Mesenteric fat pad (tissue), 1 donor: ENCODE results near the gene RNPS1. TPM values are rescaled to one million over a fixed set of nuclear protein-coding genes. Genes with fewer than 3 reads are reported as not detected.

Experiments
- microRNA-seq: library from miRNA; unstranded; fragments of <30 nt; microRNA quantifications from one replicate; pipeline ENCODE4 v1.2.0, GENCODE V29; 2020; ENCODE audit warnings: borderline number of aligned reads
- total RNA-seq: library from RNA; stranded (reverse); fragmentation: NEBNext Ultra II Directional; extraction: Animal tissue kit (Norgen Biotek cat#: 25700); gene quantifications from one replicate; pipeline ENCODE4 v1.2.1, GENCODE V29; 2021
- donor health status: DM: yes; HTN: yes; CAD: no.

RNPS1 gene
- total RNA-seq, 1 donor from 2014 or later, result 123 TPM

Small RNAs within 50 kb of the gene (microRNA-seq; reads per million reads assigned to microRNA genes)
- gene MIR3677 (not detected), gene MIR4717 (not detected)

Other genes with a start within 250 kb of the RNPS1 start
- 0.58 TPM for gene NPW, start 248.3 kb downstream of the RNPS1 start, total RNA-seq
- 238 TPM for gene NHERF2, start 241.2 kb downstream of the RNPS1 start, total RNA-seq
- gene NTHL1, start 220.3 kb downstream of the RNPS1 start, total RNA-seq, result 9.9 TPM
- 88.3 TPM for gene TSC2, start 220.1 kb downstream of the RNPS1 start, total RNA-seq
- gene PKD1, start 132.2 kb downstream of the RNPS1 start, total RNA-seq, result 99.4 TPM
- not detected for gene RAB26, start 119.5 kb downstream of the RNPS1 start, total RNA-seq
- 63.5 TPM for gene TRAF7, start 112.3 kb downstream of the RNPS1 start, total RNA-seq
- gene CASKIN1, start 71.5 kb downstream of the RNPS1 start, total RNA-seq, result 0.06 TPM
- 21.9 TPM for gene MLST8, start 62.7 kb downstream of the RNPS1 start, total RNA-seq
- 2.9 TPM for gene BRICD5, start 57.3 kb downstream of the RNPS1 start, total RNA-seq
- 11.8 TPM for gene PGP, start 53.3 kb downstream of the RNPS1 start, total RNA-seq
- 15.1 TPM for gene E4F1, start 44.5 kb downstream of the RNPS1 start, total RNA-seq
- gene DNASE1L2, start 31.7 kb downstream of the RNPS1 start, total RNA-seq, result 0.39 TPM
- gene ECI1, start 16.5 kb downstream of the RNPS1 start, total RNA-seq, result 44.4 TPM
- gene ABCA3, start 72.6 kb upstream of the RNPS1 start, total RNA-seq, result 19.5 TPM
- gene CCNF, start 161.3 kb upstream of the RNPS1 start, total RNA-seq, result 3.9 TPM
- gene TEDC2, start 192.0 kb upstream of the RNPS1 start, total RNA-seq, result not detected
- gene NTN3, start 203.2 kb upstream of the RNPS1 start, total RNA-seq, result not detected
- 24.9 TPM for gene TBC1D24, start 207.0 kb upstream of the RNPS1 start, total RNA-seq
- gene ATP6V0C, start 245.8 kb upstream of the RNPS1 start, total RNA-seq, result 203 TPM